Measurements from ENCODE around the gene SMIM26.
A peak's percentile ranks its signal among the peaks of the same experiment; 100 is the strongest.

Gene SMIM26

DNA sequence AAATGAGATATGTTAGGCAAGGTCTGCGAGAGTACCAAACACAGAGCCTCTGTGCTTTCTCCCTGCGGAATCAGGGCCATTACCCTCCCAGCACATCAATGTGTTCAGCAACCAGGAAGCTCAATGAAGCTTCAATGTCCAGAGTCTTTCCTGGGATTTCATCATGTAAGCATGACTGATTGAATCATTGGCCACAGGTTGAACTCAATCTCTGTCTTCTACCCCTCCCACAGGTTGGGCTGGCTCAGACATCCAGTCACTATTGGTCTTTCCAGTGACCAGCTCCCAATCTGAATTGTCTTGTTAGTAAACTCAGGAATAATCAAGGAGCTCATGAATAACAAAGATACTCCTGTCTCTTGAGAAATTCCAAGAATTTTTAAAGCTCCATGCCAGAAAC lies 17.9 kb downstream of the SMIM26 start:
- no peak for DNase-seq

DNA sequence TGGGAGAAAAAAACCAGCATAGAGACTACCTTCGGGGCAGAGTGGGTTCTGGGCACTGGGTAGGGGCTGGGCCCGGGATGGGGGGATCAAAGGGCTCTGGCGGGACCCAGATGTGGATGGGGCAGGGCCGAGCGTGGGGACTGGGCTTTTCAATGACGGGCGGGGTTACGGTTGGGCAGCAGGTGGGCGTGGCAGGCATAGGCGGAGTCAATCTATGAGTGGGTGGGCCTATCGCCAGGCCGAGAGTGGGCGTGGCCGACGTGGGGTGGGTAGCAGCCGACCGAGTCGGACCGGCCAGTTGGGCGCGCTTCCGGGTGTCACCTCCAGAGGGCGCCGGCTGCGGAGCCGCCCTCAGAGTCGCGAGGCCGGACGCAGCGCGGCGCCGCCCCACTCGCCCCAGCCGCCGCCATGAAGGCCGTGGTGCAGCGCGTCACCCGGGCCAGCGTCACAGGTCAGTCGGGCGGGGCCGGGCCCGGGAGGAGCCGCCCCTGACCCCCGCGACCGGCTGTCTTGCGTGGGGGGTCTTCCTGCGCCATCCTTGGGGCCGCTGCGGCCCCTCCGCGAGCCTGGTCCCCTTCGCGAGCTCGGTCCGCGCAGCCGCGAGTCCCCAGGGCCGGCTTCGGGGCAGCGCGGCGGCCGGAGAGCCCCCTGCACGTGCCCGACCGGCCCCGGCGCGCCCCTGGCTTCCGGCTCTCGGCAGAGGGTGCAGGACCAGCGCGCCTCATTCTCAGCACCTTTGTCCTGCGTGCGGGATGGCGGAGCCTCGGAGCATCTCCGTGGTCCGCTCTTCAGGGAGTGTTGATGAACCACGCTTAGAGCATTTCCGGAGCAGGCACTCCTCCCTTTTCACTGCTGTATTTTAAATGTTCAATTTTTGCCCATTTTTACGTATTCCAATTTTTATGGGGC lies 20.7 kb downstream of the SMIM26 start, which contains the start of gene DTD1:
DTD1 (plus strand) TSS at position 390 of the 909 bp plus-strand sequence; CDS start at position 409, 19 bp downstream.
- DNase-seq, result peak; percentile 80

DNA sequence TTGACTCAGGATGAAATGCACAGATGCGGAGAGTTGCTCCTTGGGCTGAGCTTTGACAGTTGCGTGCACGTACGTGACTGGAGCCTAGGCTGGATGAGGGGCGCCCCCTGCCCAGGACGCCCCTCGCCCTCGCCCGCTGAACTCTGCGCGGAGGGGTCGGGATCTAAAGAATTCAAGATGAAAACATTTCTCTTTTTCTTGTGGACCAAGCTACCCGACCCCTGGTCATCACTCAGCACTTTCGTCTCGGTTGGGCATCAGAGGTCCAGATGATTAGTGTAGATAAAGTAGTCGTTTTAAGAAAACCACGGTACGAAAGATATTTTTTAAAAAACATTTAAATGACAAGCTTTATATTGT lies 21.3 kb downstream of the SMIM26 start:
- no peak for DNase-seq

DNA sequence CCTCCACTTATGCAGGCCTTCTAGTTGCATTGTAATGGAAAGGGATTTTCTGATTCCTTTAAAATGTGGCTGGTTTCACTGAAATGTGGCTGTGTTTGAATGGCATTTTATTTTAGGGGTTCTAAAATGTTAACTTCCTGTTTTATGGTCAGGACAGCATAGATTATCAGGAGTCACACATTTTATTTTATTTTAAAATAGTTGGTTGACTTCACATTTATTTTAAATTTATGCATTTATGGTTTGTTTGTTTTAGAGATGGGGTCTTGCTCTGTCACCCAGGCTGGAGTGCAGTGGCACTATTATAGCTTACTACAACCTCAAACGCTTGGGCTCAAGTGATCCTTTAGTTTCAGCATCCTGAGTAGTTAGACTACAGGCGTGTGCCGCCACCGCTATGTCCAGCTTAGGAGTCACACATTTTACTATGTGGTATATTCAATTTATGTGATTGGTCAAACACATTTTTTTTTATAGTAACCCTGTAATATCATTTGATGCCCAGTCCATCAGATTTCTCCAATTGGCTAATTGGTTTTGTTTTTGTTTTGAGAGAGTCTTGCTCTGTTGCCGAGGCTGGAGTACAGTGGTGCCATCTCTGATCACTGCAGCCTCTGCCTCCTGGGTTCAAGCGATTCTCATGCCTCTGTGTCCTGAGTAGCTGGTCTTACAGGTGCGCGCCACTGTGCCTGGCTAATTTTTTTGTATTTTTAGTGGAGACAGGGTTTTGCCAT lies 22.9 kb downstream of the SMIM26 start:
- no peak for DNase-seq

DNA sequence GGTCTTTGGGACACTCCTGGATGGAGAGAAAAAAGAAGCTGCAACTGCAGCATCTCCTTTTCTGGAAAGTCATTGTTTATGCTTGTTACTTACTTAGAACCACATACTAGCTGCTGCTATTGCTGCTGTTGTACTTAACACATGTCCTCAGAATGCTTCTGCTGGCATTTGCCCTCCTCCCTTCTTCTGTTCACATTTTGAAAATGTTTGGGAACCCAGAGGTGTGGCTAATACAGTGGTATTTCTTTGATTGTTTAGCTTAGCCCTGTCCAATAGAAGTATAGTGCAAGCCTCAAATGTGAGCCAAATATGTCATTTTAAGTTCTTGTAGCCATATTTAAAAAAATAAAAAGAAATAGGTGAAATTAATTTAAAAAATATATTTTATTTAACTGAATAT lies 29.0 kb downstream of the SMIM26 start:
- DNase-seq, result no peak

DNA sequence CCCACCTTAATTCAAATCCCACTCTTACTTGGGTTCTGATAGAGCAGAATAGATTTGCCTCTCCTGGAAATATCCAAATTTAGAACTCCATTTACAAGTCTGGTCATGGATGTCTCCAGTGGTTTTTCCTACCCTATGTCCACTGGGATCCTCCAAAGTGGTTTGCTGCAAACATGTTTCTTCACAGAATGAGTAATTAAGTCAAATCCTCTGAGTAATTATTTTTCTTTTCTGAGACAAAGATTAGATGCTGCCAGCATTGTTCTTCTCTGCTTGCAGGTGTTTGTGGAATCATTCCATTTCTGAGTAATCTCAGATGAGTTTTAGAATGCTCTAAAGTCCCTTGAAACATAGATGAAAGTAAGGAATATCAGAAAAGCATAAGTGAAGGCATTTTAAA lies 42.5 kb downstream of the SMIM26 start:
- no peak for DNase-seq

DNA sequence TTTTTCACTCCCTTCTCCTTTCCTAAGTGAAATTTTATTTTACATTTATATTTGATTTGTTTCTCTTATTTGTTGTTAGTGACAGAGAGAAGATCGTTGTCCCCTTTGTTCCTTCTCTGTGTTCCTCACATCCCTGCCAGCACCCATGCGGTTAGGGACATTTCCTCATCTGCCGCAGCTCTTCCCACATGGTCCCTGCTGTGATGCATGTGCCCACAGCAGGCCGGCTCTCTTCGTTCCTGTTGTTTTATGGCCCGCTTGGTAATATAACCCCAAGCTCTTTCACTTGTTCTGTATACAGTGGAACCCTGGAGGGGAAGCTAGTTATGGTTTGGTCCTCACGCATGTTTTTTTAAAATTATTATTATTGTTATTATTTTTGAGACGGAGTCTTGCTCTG lies 44.3 kb downstream of the SMIM26 start:
- no peak for DNase-seq

DNA sequence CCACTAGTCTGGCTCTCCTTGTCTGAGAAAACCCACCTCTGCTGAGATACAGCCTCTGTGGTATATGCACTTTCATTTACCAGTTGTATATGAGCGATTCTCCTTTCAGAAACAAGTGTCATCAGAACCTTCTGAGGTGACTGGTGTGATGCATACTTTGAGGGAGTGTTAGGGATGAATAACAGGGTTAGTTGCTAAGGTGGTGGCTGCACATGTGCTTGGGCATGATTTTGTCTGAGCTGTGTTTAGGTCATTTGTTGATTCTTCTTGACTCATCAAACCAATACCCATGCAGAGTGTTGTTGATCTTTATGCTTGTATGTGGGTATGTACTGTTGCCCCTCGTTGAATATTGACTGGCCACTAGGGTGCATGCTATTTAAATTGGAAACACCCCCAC lies 46.3 kb downstream of the SMIM26 start:
- no peak for DNase-seq

DNA sequence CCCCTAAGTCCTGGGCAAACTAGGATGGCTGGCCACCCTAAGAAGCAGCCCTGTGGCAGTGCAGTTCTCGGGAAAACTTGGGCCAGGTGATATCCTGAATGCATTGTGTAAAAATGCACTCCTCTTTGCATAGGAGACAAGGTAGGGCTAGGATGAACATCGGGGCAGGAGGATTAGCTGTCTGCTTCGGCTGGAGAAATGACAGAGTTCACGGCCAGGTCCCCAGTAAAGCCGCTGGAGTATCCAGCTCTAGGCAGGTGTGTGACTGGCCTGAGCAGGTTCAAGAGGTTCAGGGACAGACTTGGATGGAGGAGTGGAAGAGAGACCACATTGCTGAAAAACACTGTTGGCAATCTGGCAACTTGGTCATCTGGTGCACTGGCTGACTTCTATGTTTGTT lies 47.0 kb downstream of the SMIM26 start:
- no peak for DNase-seq

DNA sequence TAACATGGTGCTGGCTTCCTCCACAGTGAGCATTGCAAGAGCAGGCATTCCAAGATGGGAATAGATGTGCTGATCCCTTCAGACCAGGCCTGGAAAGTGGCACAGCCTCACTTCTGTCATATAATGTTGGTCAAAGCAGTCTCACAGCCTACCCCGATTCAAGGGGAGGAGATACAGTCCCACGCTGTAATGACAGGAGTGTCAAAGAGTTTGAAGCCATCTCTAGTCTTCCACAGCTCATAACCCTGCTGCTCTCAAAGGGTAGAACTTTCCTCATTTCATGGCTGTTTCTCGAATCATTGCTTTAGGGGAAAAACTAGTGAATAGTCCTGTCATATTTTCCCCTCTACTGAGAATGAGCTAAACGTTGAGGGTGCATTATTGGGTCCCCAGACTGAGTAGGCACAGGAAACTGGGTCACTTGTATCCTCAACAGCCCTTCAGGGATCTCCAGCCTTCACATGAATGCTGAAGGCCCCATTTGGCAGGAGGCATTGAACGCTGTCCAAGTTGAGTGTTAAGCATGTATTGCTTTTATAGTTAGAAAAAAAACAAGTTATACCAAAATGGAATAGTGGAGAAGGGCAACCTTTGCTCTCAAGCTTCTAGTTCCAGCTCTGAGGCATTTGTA lies 47.9 kb downstream of the SMIM26 start:
- DNase-seq, result no peak
